Mesenchymal stem cell (in vitro differentiated cells and primary cell): ENCODE data around the gene DLGAP5.

Experiments
- DNase-seq: peaks from one replicate; pipeline ENCODE4 v3.0.0-alpha.2; 2013
- H2AFZ ChIP-seq: one replicate; pipeline ENCODE4 v1.6.1; 2013; ENCODE audit warnings: low read depth, mild to moderate bottlenecking, control low read depth, inconsistent platforms, low read length, moderate library complexity
- H2AK5ac ChIP-seq: 2 replicates; pipeline ENCODE4 v1.6.1; 2013; ENCODE audit warnings: low read length, moderate library complexity, mild to moderate bottlenecking, inconsistent platforms; ENCODE audit not compliant: severe bottlenecking
- H2BK120ac ChIP-seq: one replicate; pipeline ENCODE4 v1.6.1; 2013; ENCODE audit warnings: low read depth, mild to moderate bottlenecking, inconsistent platforms, low read length, moderate library complexity
- H2BK12ac ChIP-seq, 2 experiments: one replicate each; pipeline ENCODE4 v1.6.1; 2013; ENCODE audit warnings: inconsistent platforms in 2 of 2, low read length in 2 of 2, mild to moderate bottlenecking in 2 of 2, moderate library complexity in 2 of 2, control low read depth in 1 of 2
- H2BK15ac ChIP-seq: one replicate; pipeline ENCODE4 v1.6.1; 2013; ENCODE audit warnings: mild to moderate bottlenecking, low read depth, inconsistent platforms; ENCODE audit not compliant: poor library complexity, severe bottlenecking
- H2BK5ac ChIP-seq: 2 replicates; pipeline ENCODE4 v1.6.1; 2013; ENCODE audit warnings: low read depth, mild to moderate bottlenecking, low read length, control low read depth, inconsistent platforms; ENCODE audit not compliant: poor library complexity, severe bottlenecking
- H3K14ac ChIP-seq, 2 experiments: one replicate each; pipeline ENCODE4 v1.6.1; 2013; ENCODE audit warnings: inconsistent platforms in 2 of 2, low read length in 2 of 2, control low read depth in 1 of 2, mild to moderate bottlenecking in 1 of 2, moderate library complexity in 1 of 2
- H3K18ac ChIP-seq, 2 experiments: one replicate each; pipeline ENCODE4 v1.6.1; 2013; ENCODE audit warnings: inconsistent platforms in 2 of 2, low read length in 2 of 2, control low read depth in 1 of 2, low read depth in 1 of 2, mild to moderate bottlenecking in 1 of 2
- H3K23ac ChIP-seq, 2 experiments: one replicate each; pipeline ENCODE4 v1.6.1; 2013; ENCODE audit warnings: inconsistent platforms in 2 of 2, low read length in 2 of 2, mild to moderate bottlenecking in 2 of 2, moderate library complexity in 2 of 2, control low read depth in 1 of 2
- H3K27ac ChIP-seq: 2 replicates; pipeline ENCODE4 v1.5.1; 2013; ENCODE audit warnings: mild to moderate bottlenecking, moderate library complexity, low read length, control low read depth, inconsistent platforms; ENCODE audit not compliant: poor library complexity, severe bottlenecking
- H3K27me3 ChIP-seq, 2 experiments: 2 replicates each; pipeline versions ENCODE4 v1.6.1 to v1.7.0; 2013; ENCODE audit warnings: low read length in 2 of 2, mild to moderate bottlenecking in 2 of 2, moderate library complexity in 2 of 2, control low read depth in 1 of 2, inconsistent platforms in 1 of 2; ENCODE audit not compliant: control insufficient read depth in 1 of 2, insufficient read depth in 1 of 2
- H3K36me3 ChIP-seq, 2 experiments: 2 replicates each; pipeline versions ENCODE4 v1.6.1 to v1.7.0; 2013; ENCODE audit warnings: low read length in 2 of 2, control low read depth in 1 of 2, inconsistent platforms in 1 of 2, low read depth in 1 of 2, mild to moderate bottlenecking in 1 of 2; ENCODE audit not compliant: insufficient read depth in 2 of 2, control insufficient read depth in 1 of 2
- H3K4ac ChIP-seq, 2 experiments: one replicate each; pipeline ENCODE4 v1.6.1; 2013; ENCODE audit warnings: inconsistent platforms in 2 of 2, low read length in 2 of 2, mild to moderate bottlenecking in 2 of 2, moderate library complexity in 2 of 2, control low read depth in 1 of 2, low read depth in 1 of 2
- H3K4me1 ChIP-seq: 2 replicates; pipeline ENCODE4 v1.6.1; 2013; ENCODE audit warnings: low read depth, low read length, control low read depth; ENCODE audit not compliant: control insufficient read depth, insufficient read depth
- H3K4me2 ChIP-seq: 2 replicates; pipeline ENCODE4 v1.6.1; 2013; ENCODE audit warnings: low read length, mild to moderate bottlenecking, inconsistent platforms; ENCODE audit not compliant: poor library complexity, severe bottlenecking
- H3K4me3 ChIP-seq, 2 experiments: 2 replicates each; pipeline versions ENCODE4 v1.5.1 to v1.7.0; 2013; ENCODE audit warnings: low read length in 2 of 2, mild to moderate bottlenecking in 2 of 2, control low read depth in 1 of 2, low read depth in 1 of 2; ENCODE audit not compliant: insufficient read depth in 1 of 2
- H3K79me1 ChIP-seq: replicated peaks from 2 replicates; pipeline ENCODE4 v1.6.1; 2013; ENCODE audit warnings: mild to moderate bottlenecking, control low read depth, low read length, inconsistent platforms; ENCODE audit not compliant: poor library complexity, severe bottlenecking
- H3K9ac ChIP-seq: 2 replicates; pipeline ENCODE4 v1.7.0; 2013; ENCODE audit warnings: mild to moderate bottlenecking, low read length, moderate library complexity
- H3K9me3 ChIP-seq: 2 replicates; pipeline ENCODE4 v1.7.0; 2013; ENCODE audit warnings: mild to moderate bottlenecking, low read length; ENCODE audit not compliant: control insufficient read depth
- H4K8ac ChIP-seq: one replicate; pipeline ENCODE4 v1.6.1; 2013; ENCODE audit warnings: inconsistent platforms, mild to moderate bottlenecking, low read length, moderate library complexity
- H4K91ac ChIP-seq: one replicate; pipeline ENCODE4 v1.6.1; 2013; ENCODE audit warnings: mild to moderate bottlenecking, low read length, inconsistent platforms
- WGBS: methylation state at CpG from one replicate; pipeline ENCODE4 v1.1.7; 2013; ENCODE audit warnings: mixed read lengths; 5-methylcytosine and 5-hydroxymethylcytosine counted together

DLGAP5 gene

DNA sequence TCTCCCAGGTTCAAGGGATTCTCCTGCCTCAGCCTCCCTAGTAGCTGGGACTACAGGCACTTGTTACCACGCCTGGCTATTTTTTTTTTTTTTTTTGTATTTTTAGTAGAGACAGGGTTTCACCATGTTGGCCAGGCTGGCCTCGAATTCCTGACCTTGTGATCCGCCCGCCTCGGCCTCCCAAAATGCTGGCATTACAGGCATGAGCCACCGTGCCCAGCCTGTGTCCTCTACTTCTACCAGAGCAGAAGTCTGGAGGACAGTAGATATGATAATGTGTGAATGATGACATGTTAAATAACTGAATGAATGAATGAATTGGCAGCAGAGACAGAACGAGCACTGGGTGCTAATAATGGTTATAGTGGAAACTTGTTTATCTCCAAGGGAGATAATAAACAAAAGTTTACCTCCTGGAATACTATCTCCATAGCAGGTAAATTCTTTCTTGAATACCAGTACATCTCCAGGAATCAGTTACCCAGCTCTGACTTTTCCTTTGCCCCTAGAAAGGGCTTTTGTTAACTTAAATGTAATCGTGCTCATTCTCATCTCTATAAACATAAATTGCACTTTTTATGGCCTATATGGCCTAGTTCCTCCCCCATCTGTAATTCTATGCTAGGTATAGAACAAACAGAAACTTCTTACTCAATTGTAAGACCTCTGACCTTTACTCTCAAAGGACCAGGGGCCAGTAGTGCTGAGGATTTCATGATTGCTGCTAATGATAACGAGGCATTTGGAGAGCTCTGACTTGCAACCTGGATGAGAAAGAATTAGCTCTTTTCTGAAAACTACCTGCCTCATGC is 69.6 kb downstream of the DLGAP5 start:
- H3K14ac ChIP-seq: no peak overlapping the region
- WGBS: 95% methylated on average over 8 of the region's 9 CpGs
- no peaks in the 10 kb centered on the region for H3K27me3 ChIP-seq
- H3K4me3 ChIP-seq: no peak overlapping the region
- H2AFZ ChIP-seq: no peak overlapping the region
- no peak overlapping the region for H2BK12ac ChIP-seq
- H4K8ac ChIP-seq: no peak overlapping the region
- peaks cover 12% of the 10 kb centered on the region for H3K4me1 ChIP-seq
- H2BK15ac ChIP-seq: no peak overlapping the region
- no peak overlapping the region for H2AK5ac ChIP-seq
- no peak overlapping the region for H3K27ac ChIP-seq
- H3K9me3 ChIP-seq: no peaks in the 10 kb centered on the region
- DNase-seq: no peak
- no peak overlapping the region for H3K23ac ChIP-seq
- H3K36me3 ChIP-seq: no peaks in the 10 kb centered on the region
- H3K79me1 ChIP-seq: no peaks in the 10 kb centered on the region
- H3K9ac ChIP-seq: peak overlapping the region; percentile 31
- no peak overlapping the region for H3K4me2 ChIP-seq
- H3K18ac ChIP-seq: no peak overlapping the region
- H4K91ac ChIP-seq: no peak overlapping the region
- H3K4ac ChIP-seq: no peak overlapping the region
- no peak overlapping the region for H2BK120ac ChIP-seq
- no peak overlapping the region for H2BK5ac ChIP-seq

DNA sequence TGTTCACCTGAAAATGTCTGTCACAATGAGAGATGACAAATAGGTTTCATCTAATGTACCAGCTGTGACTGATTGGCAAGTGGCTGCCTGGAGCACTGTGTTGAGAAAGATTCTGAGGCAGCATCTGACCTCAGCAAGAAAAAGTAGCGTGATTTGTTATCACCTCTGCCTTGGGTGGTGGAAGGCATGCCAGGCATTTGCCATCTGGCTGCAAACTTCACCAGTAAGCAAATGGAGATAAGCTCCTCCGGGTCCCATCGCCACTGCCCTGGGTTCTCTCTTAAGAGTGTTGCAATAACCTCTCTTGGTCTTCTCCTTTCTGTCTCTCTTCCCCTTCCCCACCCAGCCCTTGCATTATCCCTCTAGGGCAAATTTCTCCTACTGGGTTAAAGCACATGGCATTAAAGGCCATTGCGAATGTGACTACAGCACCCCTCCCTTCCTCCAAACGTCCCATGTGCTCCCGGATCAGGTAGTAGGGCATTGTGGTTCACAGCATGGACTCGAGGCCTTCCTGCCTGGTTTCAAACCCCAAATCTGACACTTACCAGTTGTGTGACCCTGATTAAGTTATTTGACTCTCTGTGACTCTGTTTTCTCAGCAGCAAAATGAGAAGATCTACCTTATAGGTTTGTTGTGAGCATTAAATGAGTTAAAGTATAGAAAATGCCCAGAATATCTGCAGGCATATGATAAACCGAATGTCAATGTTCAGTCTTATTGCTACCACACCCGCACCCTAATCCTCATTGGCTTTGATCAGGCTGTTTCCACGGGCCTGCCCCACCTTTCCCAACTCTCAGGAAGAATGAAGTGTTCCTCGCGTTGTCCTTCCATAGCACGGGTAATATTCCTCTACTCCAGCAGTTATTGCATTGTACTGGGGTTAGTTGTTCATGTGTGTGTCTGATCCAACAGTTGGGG is 70.6 kb downstream of the DLGAP5 start:
- 65% methylated on average over 9 of the region's 13 CpGs for WGBS
- no peak overlapping the region for H3K4me2 ChIP-seq
- H4K91ac ChIP-seq: no peak overlapping the region
- H3K4me3 ChIP-seq: no peak overlapping the region
- no peaks in the 10 kb centered on the region for H3K36me3 ChIP-seq
- H4K8ac ChIP-seq: no peak overlapping the region
- H2AFZ ChIP-seq: no peak overlapping the region
- no peak overlapping the region for H3K18ac ChIP-seq
- H2BK5ac ChIP-seq: no peak overlapping the region
- DNase-seq: no peak
- H2BK15ac ChIP-seq: peak overlapping the region; percentile 76
- peaks cover 12% of the 10 kb centered on the region for H3K4me1 ChIP-seq
- H3K23ac ChIP-seq: no peak overlapping the region
- H3K27ac ChIP-seq: no peak overlapping the region
- no peaks in the 10 kb centered on the region for H3K79me1 ChIP-seq
- H2BK12ac ChIP-seq: no peak overlapping the region
- H3K4ac ChIP-seq: no peak overlapping the region
- H3K14ac ChIP-seq: no peak overlapping the region
- H3K27me3 ChIP-seq: no peaks in the 10 kb centered on the region
- H3K9ac ChIP-seq: no peak overlapping the region
- H3K9me3 ChIP-seq: no peaks in the 10 kb centered on the region
- no peak overlapping the region for H2AK5ac ChIP-seq
- no peak overlapping the region for H2BK120ac ChIP-seq

DNA sequence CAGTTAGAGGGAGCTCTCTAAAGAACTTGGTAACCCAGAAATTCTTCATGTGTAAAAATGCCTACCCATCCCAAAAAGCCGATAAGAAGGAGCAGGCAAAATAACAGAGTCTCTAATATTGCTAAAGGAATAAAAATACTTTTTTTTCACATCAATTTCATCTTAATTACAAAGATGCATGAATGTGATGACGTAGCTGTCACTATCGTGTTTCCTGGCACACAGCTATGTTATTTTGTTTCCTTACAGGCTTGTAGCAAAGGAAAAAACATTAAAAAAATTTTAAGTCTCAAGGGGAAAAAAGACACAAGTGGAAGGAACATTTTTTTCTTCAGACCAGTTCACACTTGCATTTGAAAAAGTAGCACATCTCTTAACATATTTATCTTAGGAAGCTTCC is 72.6 kb downstream of the DLGAP5 start:
- Histone ChIP-seq H3K9me3 (no peaks in the 10 kb centered on the region), H3K4me1 (peaks cover 12% of the 10 kb centered on the region), H3K27me3 (no peaks in the 10 kb centered on the region), H3K27ac (no peak overlapping the region), H2BK12ac (no peak overlapping the region), H3K36me3 (no peaks in the 10 kb centered on the region), H4K8ac (no peak overlapping the region), H2BK5ac (no peak overlapping the region), H3K18ac (peak overlapping the region in 1 of 2 experiments; percentile 70), H3K4ac (peak overlapping the region in 1 of 2 experiments; percentile 43), H3K4me2 (no peak overlapping the region), H3K4me3 (no peak overlapping the region), H2BK120ac (no peak overlapping the region), H3K23ac (no peak overlapping the region), H3K79me1 (no peaks in the 10 kb centered on the region), H3K14ac (no peak overlapping the region), H4K91ac (no peak overlapping the region), H2BK15ac (no peak overlapping the region), H2AFZ (no peak overlapping the region), H3K9ac (peak overlapping the region; percentile 10), H2AK5ac (no peak overlapping the region)
- DNase-seq: no peak
- no CpG with 5 or more reads among the region's 3 CpGs for WGBS

DNA sequence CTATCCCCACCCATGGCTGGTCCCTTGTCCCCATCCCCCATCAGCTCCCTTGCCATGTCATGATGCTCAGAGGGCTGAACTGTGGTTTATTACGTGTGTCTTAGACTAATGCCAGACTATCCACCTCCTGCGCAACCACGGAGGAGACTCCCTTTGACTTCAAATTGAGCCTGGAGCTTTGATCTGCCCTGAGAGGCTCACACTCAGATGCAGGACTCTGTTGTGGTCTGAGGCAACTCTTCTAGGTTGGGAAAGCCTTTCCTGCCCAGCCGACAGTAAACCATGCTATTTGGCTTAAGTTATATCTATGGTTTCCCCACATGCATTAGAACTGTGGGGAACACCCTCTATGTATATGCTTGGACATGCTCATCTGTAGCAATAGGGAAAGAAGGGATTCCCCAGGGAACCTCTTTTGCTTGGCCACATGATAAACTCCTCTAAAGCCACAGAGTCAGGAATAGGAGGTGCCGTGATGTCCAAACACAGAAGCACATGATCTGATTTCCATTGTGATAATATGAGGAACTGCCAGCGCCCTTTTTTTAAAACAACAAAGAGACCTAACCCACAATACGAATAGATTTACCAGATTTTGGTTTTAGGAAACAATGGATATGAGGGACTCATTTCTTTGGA is 73.5 kb downstream of the DLGAP5 start:
- Histone ChIP-seq H3K27ac (no peak overlapping the region), H3K9me3 (no peaks in the 10 kb centered on the region), H2BK5ac (no peak overlapping the region), H4K8ac (no peak overlapping the region), H3K27me3 (no peaks in the 10 kb centered on the region), H3K4me1 (peaks cover 6% of the 10 kb centered on the region), H4K91ac (no peak overlapping the region), H3K4me3 (no peak overlapping the region), H3K4me2 (no peak overlapping the region), H3K14ac (no peak overlapping the region), H2BK120ac (no peak overlapping the region), H2AK5ac (no peak overlapping the region), H3K79me1 (no peaks in the 10 kb centered on the region), H3K9ac (peak overlapping the region; percentile 10), H3K36me3 (no peaks in the 10 kb centered on the region), H3K18ac (peak overlapping the region; percentile 16 to 23), H2BK15ac (no peak overlapping the region), H2AFZ (no peak overlapping the region), H2BK12ac (peak overlapping the region in 1 of 2 experiments; percentile 70), H3K23ac (no peak overlapping the region), H3K4ac (no peak overlapping the region)
- 88% methylated on average over 6 of the region's 7 CpGs for WGBS
- DNase-seq: peak; percentile 75
